Aorta (tissue), 4 donors: Measurements from ENCODE around the gene CLEC4F. TPM values are rescaled to one million over a fixed set of nuclear protein-coding genes. Genes with fewer than 3 reads are reported as not detected.

Experiments used
- polyA plus RNA-seq, 2 donors: library from polyadenylated mRNA; stranded (reverse); fragments of 200-250 nt; gene quantifications; one replicate each; pipeline ENCODE4 v1.2.3, GENCODE V29; 2013
- total RNA-seq, 2 donors: library from RNA; stranded (reverse); fragmentation: NEBNext Ultra II Directional; extraction: Animal tissue kit (Norgen Biotek cat#: 25700); gene quantifications; one replicate each; pipeline ENCODE4 v1.2.1, GENCODE V29; 2021
- donor health status: healthy with polysubstance abuse.
- donor health status: Bipolar disorder and iron deficiency.
- donor health status: DM: no; HTN: no; CAD: no.
- donor health status: DM: yes; HTN: yes; CAD: no.

Gene CLEC4F
- total and polyA plus RNA-seq, 4 donors, result 0.72 TPM; not detected in 3

Other genes starting within 250 kb of the CLEC4F start
- 1 to 10 TPM; 1.7 to 5.3 TPM for gene ADD2, start 52.4 kb downstream of the CLEC4F start, total RNA-seq
- gene ADD2, start 52.4 kb downstream of the CLEC4F start, polyA plus RNA-seq, result under 1 TPM in 1 of 2 donors, not detected in 1; 0.15 TPM
- gene FIGLA, start 30.0 kb downstream of the CLEC4F start, total RNA-seq, result not detected
- gene FIGLA, start 30.0 kb downstream of the CLEC4F start, polyA plus RNA-seq, result not detected
- gene CD207, start 15.2 kb upstream of the CLEC4F start, total RNA-seq, result under 1 TPM in 1 of 2 donors, not detected in 1; 0.78 TPM
- not detected for gene CD207, start 15.2 kb upstream of the CLEC4F start, polyA plus RNA-seq
- 1 to 10 TPM in 1 of 2 donors, under 1 TPM in 1; 0.39 to 1.2 TPM for gene VAX2, start 80.0 kb upstream of the CLEC4F start, total RNA-seq
- 1 to 10 TPM in 1 of 2 donors, not detected in 1; 1.8 TPM for gene VAX2, start 80.0 kb upstream of the CLEC4F start, polyA plus RNA-seq
- gene ATP6V1B1, start 115.3 kb upstream of the CLEC4F start, total RNA-seq, result 1 to 10 TPM in 1 of 2 donors, not detected in 1; 1.8 TPM
- 1 to 10 TPM; 3.1 to 6.4 TPM for gene ATP6V1B1, start 115.3 kb upstream of the CLEC4F start, polyA plus RNA-seq
- gene ANKRD53, start 158.0 kb upstream of the CLEC4F start, total RNA-seq, result 1 to 10 TPM; 1.9 to 3.3 TPM
- gene ANKRD53, start 158.0 kb upstream of the CLEC4F start, polyA plus RNA-seq, result 1 to 10 TPM in 1 of 2 donors, under 1 TPM in 1; 0.88 to 5.0 TPM
- 10 to 100 TPM; 51.0 to 58.1 TPM for gene TEX261, start 174.3 kb upstream of the CLEC4F start, total RNA-seq
- gene TEX261, start 174.3 kb upstream of the CLEC4F start, polyA plus RNA-seq, result 10 to 100 TPM; 26.8 to 37.0 TPM
- gene NAGK, start 248.0 kb upstream of the CLEC4F start, total RNA-seq, result 100 to 1,000 TPM in 1 of 2 donors, 10 to 100 TPM in 1; 80.1 to 141 TPM
- 100 to 1,000 TPM in 1 of 2 donors, 10 to 100 TPM in 1; 60.5 to 199 TPM for gene NAGK, start 248.0 kb upstream of the CLEC4F start, polyA plus RNA-seq